ENCODE measurements around the gene RBSN.

DNA sequence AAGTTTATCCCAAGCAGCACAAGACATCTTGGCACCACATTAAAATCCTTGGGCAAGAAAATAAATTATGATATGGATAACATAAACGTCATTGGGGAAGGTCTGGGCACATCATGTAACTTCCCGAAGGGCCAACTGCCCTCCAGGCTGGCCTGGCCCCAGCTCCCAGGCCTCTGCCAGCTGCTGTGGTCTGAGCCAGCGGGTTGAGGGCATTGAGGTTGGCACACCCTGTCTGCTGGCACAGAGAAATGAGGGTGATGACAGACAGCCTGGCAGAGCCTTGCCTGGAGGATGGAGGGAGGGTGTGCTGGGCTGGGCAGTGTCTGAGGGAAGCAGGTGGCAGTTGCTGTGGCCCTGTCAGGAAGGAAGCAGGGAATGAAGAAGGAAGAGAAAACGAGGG is 3.3 kb upstream of the RBSN start:
- TF ChIP-seq, protein P1, sequence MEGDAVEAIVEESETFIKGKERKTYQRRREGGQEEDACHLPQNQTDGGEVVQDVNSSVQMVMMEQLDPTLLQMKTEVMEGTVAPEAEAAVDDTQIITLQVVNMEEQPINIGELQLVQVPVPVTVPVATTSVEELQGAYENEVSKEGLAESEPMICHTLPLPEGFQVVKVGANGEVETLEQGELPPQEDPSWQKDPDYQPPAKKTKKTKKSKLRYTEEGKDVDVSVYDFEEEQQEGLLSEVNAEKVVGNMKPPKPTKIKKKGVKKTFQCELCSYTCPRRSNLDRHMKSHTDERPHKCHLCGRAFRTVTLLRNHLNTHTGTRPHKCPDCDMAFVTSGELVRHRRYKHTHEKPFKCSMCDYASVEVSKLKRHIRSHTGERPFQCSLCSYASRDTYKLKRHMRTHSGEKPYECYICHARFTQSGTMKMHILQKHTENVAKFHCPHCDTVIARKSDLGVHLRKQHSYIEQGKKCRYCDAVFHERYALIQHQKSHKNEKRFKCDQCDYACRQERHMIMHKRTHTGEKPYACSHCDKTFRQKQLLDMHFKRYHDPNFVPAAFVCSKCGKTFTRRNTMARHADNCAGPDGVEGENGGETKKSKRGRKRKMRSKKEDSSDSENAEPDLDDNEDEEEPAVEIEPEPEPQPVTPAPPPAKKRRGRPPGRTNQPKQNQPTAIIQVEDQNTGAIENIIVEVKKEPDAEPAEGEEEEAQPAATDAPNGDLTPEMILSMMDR (IDR thresholded peaks at IDR 0.05): no peak
- TF ChIP-seq EP300 (IDR thresholded peaks at IDR 0.05): peak; percentile 79 to 95 (median 83)

Data from sigmoid colon (tissue), 4 donors.